GM23338 (cell line): Measurements from ENCODE around the gene ACP5. TPM values are rescaled to one million over a fixed set of nuclear protein-coding genes. Genes with fewer than 3 reads are reported as not detected.

Source experiments
- ATAC-seq: fragments of 200-7000 bp; cut with Tn5 transposase; 3 replicates; pipeline ENCODE4 v1.9.1; 2020
- DNase-seq: peaks from one replicate; pipeline ENCODE4 v3.0.0-alpha.2; 2015; ENCODE audit warnings: low spot score
- H2AFZ ChIP-seq: fragments of 200-600 bp; sonication (generic); 2 replicates; pipeline ENCODE4 v1.8.0; 2016; ENCODE audit warnings: antibody characterized with exemption, mild to moderate bottlenecking, moderate library complexity
- H3F3A ChIP-seq: fragments of 200-600 bp; sonication (generic); replicated peaks from 2 replicates; pipeline ENCODE4 v1.8.0; 2017; ENCODE audit warnings: antibody characterized with exemption, mixed run types, low read depth
- H3K27ac ChIP-seq: fragments of 200-600 bp; sonication (generic); 2 replicates; pipeline ENCODE4 v1.6.1; 2016; ENCODE audit warnings: low read depth
- H3K27me3 ChIP-seq: fragments of 200-600 bp; sonication (generic); 2 replicates; pipeline ENCODE4 v1.8.0; 2016; ENCODE audit warnings: mild to moderate bottlenecking, mixed run types, moderate library complexity; ENCODE audit not compliant: insufficient read depth
- H3K36me3 ChIP-seq: fragments of 200-600 bp; sonication (generic); 2 replicates; pipeline ENCODE4 v1.8.0; 2016; ENCODE audit warnings: mild to moderate bottlenecking; ENCODE audit not compliant: insufficient read depth
- H3K4me1 ChIP-seq: fragments of 200-600 bp; sonication (generic); 2 replicates; pipeline ENCODE4 v1.8.0; 2016; ENCODE audit warnings: mild to moderate bottlenecking, moderate library complexity; ENCODE audit not compliant: insufficient read depth
- H3K4me2 ChIP-seq: fragments of 200-600 bp; sonication (generic); 2 replicates; pipeline ENCODE4 v1.7.1; 2017; ENCODE audit warnings: mixed run types
- H3K4me3 ChIP-seq: fragments of 200-600 bp; sonication (generic); 2 replicates; pipeline ENCODE4 v1.6.1; 2016; ENCODE audit warnings: mixed run types
- H3K79me2 ChIP-seq: fragments of 200-600 bp; sonication (generic); replicated peaks from 2 replicates; pipeline ENCODE4 v1.8.0; 2017; ENCODE audit warnings: mild to moderate bottlenecking; ENCODE audit not compliant: insufficient read depth
- H3K9me2 ChIP-seq: fragments of 200-600 bp; sonication (generic); 2 replicates; pipeline ENCODE4 v1.8.0; 2017; ENCODE audit not compliant: insufficient read depth
- H4K20me1 ChIP-seq: fragments of 200-600 bp; sonication (generic); replicated peaks from 2 replicates; pipeline ENCODE4 v1.8.0; 2017; ENCODE audit warnings: mild to moderate bottlenecking; ENCODE audit not compliant: insufficient read depth
- H3K27ac Mint-ChIP-seq: 2 replicates; pipeline ENCODE4 v1.8.0; 2020; ENCODE audit warnings: inconsistent platforms, mild to moderate bottlenecking, moderate library complexity, mixed read lengths
- H3K27me3 Mint-ChIP-seq: 3 replicates; pipeline ENCODE4 v1.8.0; 2022; ENCODE audit warnings: low read depth, mild to moderate bottlenecking, moderate library complexity, mixed read lengths, inconsistent platforms; ENCODE audit not compliant: insufficient read depth, poor library complexity
- H3K36me3 Mint-ChIP-seq: 3 replicates; pipeline ENCODE4 v1.8.0; 2021; ENCODE audit warnings: low read depth, mild to moderate bottlenecking, inconsistent platforms, moderate library complexity, mixed read lengths
- H3K4me1 Mint-ChIP-seq: 3 replicates; pipeline ENCODE4 v1.8.0; 2020; ENCODE audit warnings: mild to moderate bottlenecking, inconsistent platforms, mixed read lengths
- H3K4me3 Mint-ChIP-seq: 3 replicates; pipeline ENCODE4 v1.8.0; 2021; ENCODE audit warnings: moderate library complexity, mild to moderate bottlenecking, inconsistent platforms, mixed read lengths
- H3K9me3 Mint-ChIP-seq: 3 replicates; pipeline ENCODE4 v1.8.0; 2020; ENCODE audit warnings: moderate library complexity, mild to moderate bottlenecking, inconsistent platforms, mixed read lengths
- CREB1 ChIP-seq: fragments of 250-450 bp; sonication (Bioruptor Pico); IDR thresholded peaks from 2 replicates; pipeline ENCODE4 v1.5.0; 2020; ENCODE audit warnings: low read depth, mild to moderate bottlenecking, moderate library complexity
- CTCF ChIP-seq, 2 experiments: fragments of 200-600 bp in 1 of 2; sonication (generic) in 1 of 2; conservative IDR thresholded peaks; 2 replicates each; pipeline versions ENCODE4 v1.5.1 to v1.6.1; 2016 to 2017; ENCODE audit warnings: antibody characterized with exemption in 2 of 2, low read depth in 2 of 2, mild to moderate bottlenecking in 2 of 2, moderate library complexity in 1 of 2
- ETS1 ChIP-seq: IDR thresholded peaks from 2 replicates; pipeline ENCODE4 v1.6.1; 2016; ENCODE audit warnings: antibody characterized with exemption
- EZH2 ChIP-seq: fragments of 200-600 bp; sonication (generic); IDR thresholded peaks from one replicate; pipeline ENCODE4 v1.8.0; 2017; ENCODE audit warnings: antibody characterized with exemption, mild to moderate bottlenecking, low read depth; ENCODE audit not compliant: unreplicated experiment
- EZH2phosphoT487 ChIP-seq: fragments of 200-600 bp; sonication (generic); IDR thresholded peaks from one replicate; pipeline ENCODE4 v1.8.1; 2018; ENCODE audit warnings: antibody characterized with exemption; ENCODE audit not compliant: unreplicated experiment
- JUNB ChIP-seq: IDR thresholded peaks from one replicate; pipeline ENCODE4 v1.6.1; 2016; ENCODE audit warnings: antibody characterized with exemption; ENCODE audit not compliant: unreplicated experiment
- NANOG ChIP-seq: IDR thresholded peaks from 2 replicates; pipeline ENCODE4 v1.6.1; 2016; ENCODE audit warnings: antibody characterized with exemption, borderline replicate concordance
- POLR2AphosphoS5 ChIP-seq: IDR thresholded peaks from 2 replicates; pipeline ENCODE4 v1.6.1; 2016; ENCODE audit warnings: antibody characterized with exemption, low read depth
- REST ChIP-seq: IDR thresholded peaks from one replicate; pipeline ENCODE4 v1.6.1; 2018; ENCODE audit warnings: antibody characterized with exemption; ENCODE audit not compliant: unreplicated experiment
- STAT1 ChIP-seq: IDR thresholded peaks from one replicate; pipeline ENCODE4 v1.6.1; 2016; ENCODE audit warnings: antibody characterized with exemption; ENCODE audit not compliant: unreplicated experiment
- ZNF114 ChIP-seq: fragments of 250-450 bp; sonication (Bioruptor Pico); IDR thresholded peaks from 2 replicates; pipeline ENCODE4 v1.5.0; 2020; ENCODE audit warnings: mild to moderate bottlenecking, moderate library complexity
- ZNF331 ChIP-seq: fragments of 250-450 bp; sonication (Bioruptor Pico); IDR thresholded peaks from 2 replicates; pipeline ENCODE4 v1.5.0; 2020; ENCODE audit warnings: low read depth, mild to moderate bottlenecking, moderate library complexity
- ZNF462 ChIP-seq: fragments of 250-450 bp; sonication (Bioruptor Pico); IDR thresholded peaks from 2 replicates; pipeline ENCODE4 v1.5.0; 2020; ENCODE audit warnings: mild to moderate bottlenecking, moderate library complexity
- polyA plus RNA-seq: library from polyadenylated mRNA; unstranded; fragments of >200 nt; fragmentation: Nextera tagmentation; extraction: Ambion mirVana; gene quantifications from 2 replicates; pipeline ENCODE4 v1.2.1, GENCODE V29; 2016
- total RNA-seq: library from RNA; depleted of rRNA; stranded (reverse); fragments of >200 nt; shearing (Covaris generic); gene quantifications from 2 replicates; pipeline ENCODE4 v1.2.3, GENCODE V29; 2014

Gene ACP5
- total and polyA plus RNA-seq, 2 experiments from 2014 or later: 6.7 to 12.8 TPM

GRCh38 chr19:11586331-11586730 lies 8.9 kb upstream of the ACP5 start:
- Histone ChIP-seq H3K4me1 (no peaks in the 10 kb centered on the region), H3F3A (no peaks in the 10 kb centered on the region), H3K27ac (no peak overlapping the region), H3K4me3 (no peak overlapping the region), H3K36me3 (no peaks in the 10 kb centered on the region), H3K9me2 (no peaks in the 10 kb centered on the region), H3K27me3 (no peaks in the 10 kb centered on the region), H4K20me1 (no peaks in the 10 kb centered on the region), H3K79me2 (no peaks in the 10 kb centered on the region), H2AFZ (no peak overlapping the region), H3K4me2 (no peak overlapping the region)
- no peak for TF ChIP-seq REST
- TF ChIP-seq CREB1 (CRISPR knock-in tag): no peak
- TF ChIP-seq NANOG: no peak
- no peak for TF ChIP-seq ETS1
- no peak for TF ChIP-seq ZNF462 (CRISPR knock-in tag)
- TF ChIP-seq STAT1: no peak
- no peak for TF ChIP-seq EZH2
- TF ChIP-seq JUNB: no peak
- no peak for TF ChIP-seq ZNF331 (CRISPR knock-in tag)
- TF ChIP-seq POLR2AphosphoS5: no peak
- TF ChIP-seq ZNF114: no peak
- no peak for TF ChIP-seq EZH2phosphoT487
- no peak for TF ChIP-seq CTCF (conservative IDR thresholded peaks at IDR 0.05; ENCODE audit: low read depth in 2 of 2)
- H3K27me3 Mint-ChIP-seq: peaks cover 11% of the 10 kb centered on the region
- DNase-seq (no peak), ATAC-seq (no peak)
- H3K9me3 Mint-ChIP-seq: no peaks in the 10 kb centered on the region
- H3K27ac Mint-ChIP-seq: no peak overlapping the region
- H3K4me3 Mint-ChIP-seq: no peak overlapping the region
- no peaks in the 10 kb centered on the region for H3K36me3 Mint-ChIP-seq
- no peaks in the 10 kb centered on the region for H3K4me1 Mint-ChIP-seq
